Kidney capillary endothelial cell (primary cell): ENCODE measurements around the gene CPPED1.
A peak's percentile ranks its signal among the peaks of the same experiment; 100 is the strongest.

Experiments used
- DNase-seq: peaks from one replicate; pipeline ENCODE4 v3.0.0-alpha.2; 2018; ENCODE audit warnings: low spot score

The CPPED1 gene

DNA sequence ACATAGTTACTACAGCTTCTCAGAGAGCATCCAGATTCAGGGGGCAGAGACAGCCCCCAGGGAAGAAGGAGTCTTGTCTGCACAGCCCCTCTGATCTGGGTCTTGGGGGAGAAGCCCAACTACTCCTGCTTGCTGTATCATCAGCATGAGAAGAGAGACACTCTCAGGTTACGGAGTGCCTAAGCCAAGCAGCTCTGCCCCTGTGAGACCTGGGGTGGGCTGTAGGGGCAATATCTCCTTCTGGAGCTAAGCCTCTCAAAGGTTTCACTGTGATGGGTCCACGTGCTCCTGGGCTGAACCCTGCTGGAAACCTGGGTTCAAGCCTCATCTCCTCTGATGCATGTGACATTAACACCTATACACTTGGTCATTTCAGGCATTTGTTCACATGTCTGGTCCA is 123.2 kb downstream of the CPPED1 start:
- DNase-seq: no peak

- no peak for DNase-seq
Measured at GRCh38 chr16:12679660-12680272, 123.9 kb downstream of the CPPED1 start.

GRCh38 chr16:12678983-12679382 is 124.7 kb downstream of the CPPED1 start:
- no peak for DNase-seq

GRCh38 chr16:12677502-12677901 is 126.2 kb downstream of the CPPED1 start:
- no peak for DNase-seq

GRCh38 chr16:12675852-12676251 is 127.8 kb downstream of the CPPED1 start:
- peak; percentile 49 for DNase-seq

DNA sequence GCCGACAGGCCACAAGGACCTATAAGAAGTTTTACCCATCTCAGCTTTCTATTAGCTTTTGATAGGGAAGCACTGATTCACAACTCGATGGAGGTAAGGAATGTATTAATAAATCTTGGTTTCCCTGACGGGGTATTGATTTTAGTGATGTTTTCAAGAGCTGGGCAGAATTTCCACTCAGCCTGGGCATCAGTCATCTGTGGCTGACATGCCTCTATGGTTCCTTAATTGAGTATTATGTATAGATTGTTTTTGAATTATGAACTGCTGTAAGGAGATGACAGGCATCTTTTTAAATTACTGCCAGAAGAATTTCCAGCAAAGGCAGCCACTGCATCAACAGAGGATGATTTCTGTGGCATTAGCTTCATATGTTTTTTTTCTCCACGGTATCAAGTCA is 128.6 kb downstream of the CPPED1 start:
- DNase-seq: no peak

- DNase-seq: no peak
Measured at GRCh38 chr16:12674524-12674923, 129.2 kb downstream of the CPPED1 start.

DNA sequence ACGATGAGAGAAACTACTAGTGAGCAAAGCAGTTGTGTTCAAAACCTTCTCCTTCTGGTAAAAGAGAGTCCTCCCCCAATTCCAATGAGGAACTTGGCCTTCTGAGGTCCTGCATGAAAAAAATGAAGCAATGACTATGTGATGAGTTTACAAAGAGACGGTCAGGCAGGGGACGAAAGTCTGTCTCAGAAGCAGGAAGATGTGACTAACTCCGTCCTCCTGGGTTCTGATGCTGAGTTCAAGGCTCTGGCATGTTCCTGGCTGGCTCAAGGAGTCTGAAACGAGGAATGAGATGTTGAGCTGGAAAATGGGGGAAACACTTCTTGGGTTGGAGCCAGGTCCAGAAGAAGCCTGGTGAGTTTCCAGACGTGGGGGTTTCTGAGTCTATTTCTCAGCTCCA is 129.6 kb downstream of the CPPED1 start:
- DNase-seq: peak; percentile 93

DNA sequence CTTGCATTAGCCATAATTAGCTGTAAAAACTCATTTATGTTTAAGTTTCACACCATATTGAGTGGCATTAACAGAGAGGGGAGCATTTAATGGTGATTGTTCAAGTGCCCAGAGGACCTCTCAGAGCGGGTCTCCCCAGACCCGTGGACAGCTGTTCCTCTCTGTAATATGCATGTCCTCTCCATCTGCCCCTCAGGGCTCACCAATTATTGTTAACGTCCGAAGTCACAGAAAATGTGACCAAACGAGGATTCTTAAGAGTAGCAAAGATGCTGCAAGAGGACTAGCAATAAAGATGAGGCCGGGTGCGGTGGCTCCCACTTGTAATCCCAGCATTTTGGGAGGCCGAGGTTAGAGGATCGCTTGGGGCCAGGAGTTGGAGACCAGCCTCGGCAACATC is 130.2 kb downstream of the CPPED1 start:
- DNase-seq: no peak

- DNase-seq: no peak
Measured at GRCh38 chr16:12672986-12673385, 130.7 kb downstream of the CPPED1 start.

- no peak for DNase-seq
Measured at GRCh38 chr16:12669908-12670307, 133.8 kb downstream of the CPPED1 start.

DNA sequence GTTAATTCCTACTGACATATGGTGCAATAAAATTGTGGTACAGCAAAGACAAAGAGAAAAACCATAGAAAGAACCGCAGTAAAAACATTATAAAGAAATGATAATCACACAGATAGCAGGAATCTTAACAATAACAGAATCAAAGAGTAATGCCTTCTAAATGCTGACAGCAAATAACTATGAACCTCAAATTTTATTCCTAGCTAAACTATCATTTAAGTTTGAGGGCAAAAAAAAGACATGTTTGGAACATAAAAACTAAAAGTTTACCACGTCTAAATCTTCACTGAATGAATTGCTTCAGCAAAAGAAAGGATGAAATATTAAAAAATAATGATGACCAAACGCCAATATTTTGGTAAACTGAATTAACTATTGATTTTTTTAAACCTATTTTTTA is 135.8 kb downstream of the CPPED1 start:
- no peak for DNase-seq

- no peak for DNase-seq
Measured at GRCh38 chr16:12664164-12664733, 139.4 kb downstream of the CPPED1 start.

DNA sequence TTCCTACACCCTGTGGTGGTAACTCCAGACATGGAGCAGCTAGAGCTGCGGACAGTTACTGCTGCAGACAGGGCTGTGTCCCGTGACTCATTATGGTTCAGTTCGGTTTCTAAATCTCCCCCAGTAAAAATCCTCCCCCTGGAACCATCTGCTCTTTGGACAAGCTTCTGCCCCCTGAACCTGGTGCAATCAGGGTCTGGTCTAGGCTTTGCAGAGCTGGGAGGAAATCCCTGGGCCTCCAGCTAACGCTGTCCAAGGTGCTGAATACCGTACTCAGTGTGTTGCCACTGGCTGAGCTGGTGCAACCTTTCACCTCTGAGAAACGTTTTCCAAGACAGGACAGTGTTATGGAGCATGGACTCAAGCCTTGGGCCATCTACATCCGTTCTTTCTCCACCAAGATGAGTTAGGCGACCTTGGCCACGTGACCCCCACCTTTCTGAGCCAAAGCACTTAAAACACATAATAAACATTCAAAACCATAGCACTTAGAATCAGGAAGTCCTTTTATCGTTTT is 142.0 kb downstream of the CPPED1 start:
- peak; percentile 26 for DNase-seq

DNA sequence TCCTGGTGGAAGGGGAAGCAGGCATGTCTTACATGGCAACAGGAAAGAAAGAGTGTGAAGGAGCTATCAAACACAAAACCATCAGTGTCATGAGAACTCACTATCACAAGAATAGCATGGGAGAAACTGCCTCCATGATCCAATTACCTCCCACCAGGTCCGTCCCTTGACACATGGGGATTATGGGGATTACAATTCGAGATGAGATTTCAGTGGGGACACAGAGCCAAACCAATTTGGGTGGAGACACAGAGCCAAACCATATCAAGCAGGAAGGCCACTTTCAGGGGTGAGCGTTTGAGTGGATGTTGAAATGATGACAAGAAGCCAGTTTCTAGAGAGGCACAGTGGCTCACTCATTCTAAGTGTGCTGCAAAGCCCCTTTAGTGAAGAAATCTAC is 143.8 kb downstream of the CPPED1 start:
- DNase-seq: no peak

GRCh38 chr16:12658506-12658905 is 145.2 kb downstream of the CPPED1 start:
- DNase-seq: no peak

DNA sequence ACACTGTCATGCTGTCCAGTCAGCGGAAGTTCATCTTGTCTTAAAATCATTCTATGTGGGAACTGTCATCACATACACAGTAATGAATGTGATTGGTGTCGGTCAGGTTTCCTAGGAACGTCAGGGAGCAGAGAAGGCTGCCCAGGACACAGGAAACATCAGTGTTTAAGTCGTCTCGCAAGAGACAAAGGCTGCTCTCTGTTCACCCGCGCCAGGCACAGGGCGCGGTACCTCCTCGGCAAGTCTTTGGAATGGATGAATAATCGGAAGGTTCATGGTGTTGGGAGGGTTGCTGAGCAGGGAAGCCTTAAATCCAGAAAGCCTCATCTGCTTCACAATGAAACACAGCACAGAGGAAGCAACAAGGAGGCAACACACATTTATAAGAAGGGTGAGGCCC is 148.2 kb downstream of the CPPED1 start:
- no peak for DNase-seq

DNA sequence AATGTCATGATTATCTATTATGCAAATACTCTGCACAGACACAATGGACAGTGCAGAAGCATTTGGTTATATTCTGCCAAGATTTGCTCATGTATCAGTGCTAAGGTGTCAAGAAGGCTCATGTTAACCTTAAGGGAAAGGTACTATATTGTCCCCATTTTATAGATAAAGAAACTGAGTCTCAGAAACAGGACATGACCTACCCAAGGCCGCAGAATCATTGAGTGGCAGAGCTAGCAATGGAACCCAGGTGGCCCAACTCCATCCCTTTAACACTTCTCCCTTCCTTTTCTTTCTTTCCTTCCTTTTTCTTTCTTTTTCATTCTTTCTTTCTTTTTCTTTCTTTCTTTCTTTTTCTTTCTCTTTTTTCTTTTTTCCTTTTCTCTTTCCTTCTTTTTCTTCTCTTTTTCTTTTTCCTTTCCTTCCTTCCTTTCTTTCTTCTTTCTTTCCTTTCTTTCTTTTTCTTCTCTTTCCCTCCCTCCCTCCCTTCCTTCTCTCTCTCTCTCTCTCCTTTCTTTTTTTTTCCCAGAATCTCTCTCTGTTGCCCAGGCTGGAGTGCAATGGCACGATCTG is 149.8 kb downstream of the CPPED1 start:
- no peak for DNase-seq

DNA sequence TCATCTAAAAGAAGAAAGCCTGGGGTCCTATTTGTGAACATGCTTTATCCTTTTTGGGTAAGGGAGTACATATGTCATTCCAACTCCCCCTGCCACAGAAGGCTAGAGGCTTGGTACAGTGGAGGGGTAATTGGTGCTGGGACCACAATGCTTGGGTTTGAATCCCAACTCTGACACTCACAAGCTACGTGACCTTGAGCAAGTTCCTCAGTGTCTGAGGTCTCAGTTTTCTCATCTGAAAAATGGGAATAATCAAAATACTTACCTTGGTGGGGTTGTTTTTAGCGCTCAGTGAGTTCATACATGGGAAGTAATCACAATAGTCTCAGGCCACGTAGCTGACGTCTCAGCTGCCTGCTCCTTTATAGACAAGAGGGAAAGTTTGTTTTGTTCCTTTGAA is 150.8 kb downstream of the CPPED1 start:
- DNase-seq: no peak

GRCh38 chr16:12651765-12652512 is 151.7 kb downstream of the CPPED1 start:
- DNase-seq: no peak

- DNase-seq: no peak
Measured at GRCh38 chr16:12649356-12649755, 154.3 kb downstream of the CPPED1 start.

- DNase-seq: peak; percentile 19
Measured at GRCh38 chr16:12646490-12647274, 157.0 kb downstream of the CPPED1 start.
